ENCODE measurements around the gene CXCL11.

- TF ChIP-seq POLR2A (IDR thresholded peaks at IDR 0.05; ENCODE audit: low read depth, low read length) (no peak), POLR2AphosphoS5 (IDR thresholded peaks at IDR 0.05; ENCODE audit: low read depth, low read length) (no peak), TAF1 (IDR thresholded peaks at IDR 0.05; ENCODE audit: borderline replicate concordance, low read depth, low read length) (no peak)
Measured at GRCh38 chr4:76074993-76075600, 39.2 kb upstream of the CXCL11 start.
